HEK293 (cell line): Measurements from ENCODE around the gene MRPS6.

ENCODE experiments used
- CTCF ChIA-PET: fragments of 350-600 bp; formaldehyde crosslinking; extraction: SDS; loops from one replicate; lab custom pipeline; 2021; ENCODE audit warnings: antibody characterized with exemption; lab: Yijun Ruan, JAX
- POLR2A ChIA-PET: fragments of 300-600 bp; formaldehyde crosslinking; extraction: SDS; loops from one replicate; lab custom pipeline; 2020; ENCODE audit warnings: antibody characterized with exemption, inconsistent platforms; lab: Yijun Ruan, JAX
- H3K27ac ChIP-seq: fragments of 200-500 bp; sonication (Bioruptor generic); 2 replicates; pipeline ENCODE4 v1.5.1; 2014; ENCODE audit warnings: low read depth, low read length, control low read depth, inconsistent platforms; ENCODE audit errors: extremely low read depth
- H3K36me3 ChIP-seq, 2 experiments: fragments of 200-500 bp in 1 of 2; sonication (Bioruptor generic) in 1 of 2; 1 replicate in 1 of 2; 2 replicates in 1 of 2; pipeline ENCODE4 v1.5.1; 2014 to 2017; ENCODE audit warnings: inconsistent platforms in 2 of 2, low read length in 2 of 2; ENCODE audit not compliant: control insufficient read depth in 2 of 2, insufficient read depth in 1 of 2
- H3K4me1 ChIP-seq: fragments of 200-500 bp; sonication (Bioruptor generic); 2 replicates; pipeline ENCODE4 v1.5.1; 2014; ENCODE audit warnings: mild to moderate bottlenecking, low read length, inconsistent platforms; ENCODE audit not compliant: control insufficient read depth, insufficient read depth
- H3K4me3 ChIP-seq: 2 replicates; pipeline ENCODE4 v1.5.1; 2011; ENCODE audit warnings: low read depth, mild to moderate bottlenecking, control low read depth, low read length, moderate library complexity
- H3K9me3 ChIP-seq: fragments of 200-500 bp; sonication (Bioruptor generic); 2 replicates; pipeline ENCODE4 v1.5.1; 2014; ENCODE audit warnings: low read depth, low read length, inconsistent platforms; ENCODE audit not compliant: control insufficient read depth, insufficient read depth
- GLI2 ChIP-seq: fragments of 450-650 bp; formaldehyde crosslinking; IDR thresholded peaks from 2 replicates; pipeline ENCODE4; 2017; ENCODE audit warnings: missing biosample characterization, missing genetic modification characterization, low read depth, borderline replicate concordance
- GLIS1 ChIP-seq: fragments of 450-650 bp; formaldehyde crosslinking; IDR thresholded peaks from 2 replicates; pipeline ENCODE4 v1.5.1; 2016; ENCODE audit warnings: missing biosample characterization, missing genetic modification characterization
- INSM2 ChIP-seq: fragments of 450-650 bp; formaldehyde crosslinking; IDR thresholded peaks from 2 replicates; pipeline ENCODE4 v1.5.1; 2016; ENCODE audit warnings: missing biosample characterization, missing genetic modification characterization
- MZF1 ChIP-seq: fragments of 450-650 bp; formaldehyde crosslinking; IDR thresholded peaks from 2 replicates; pipeline ENCODE4 v1.5.1; 2017; ENCODE audit warnings: missing biosample characterization, missing genetic modification characterization, borderline replicate concordance
- PRDM6 ChIP-seq: fragments of 450-650 bp; formaldehyde crosslinking; IDR thresholded peaks from 2 replicates; pipeline ENCODE4 v1.5.1; 2017; ENCODE audit warnings: missing biosample characterization, missing genetic modification characterization
- ZBTB10 ChIP-seq: fragments of 450-650 bp; formaldehyde crosslinking; IDR thresholded peaks from 2 replicates; pipeline ENCODE4 v1.5.1; 2016; ENCODE audit warnings: missing biosample characterization, missing genetic modification characterization
- ZBTB20 ChIP-seq: fragments of 450-650 bp; formaldehyde crosslinking; IDR thresholded peaks from 2 replicates; pipeline ENCODE4 v1.5.1; 2016; ENCODE audit warnings: missing biosample characterization, missing genetic modification characterization
- ZNF132 ChIP-seq: fragments of 450-650 bp; formaldehyde crosslinking; IDR thresholded peaks from 2 replicates; pipeline ENCODE4 v1.5.1; 2017; ENCODE audit warnings: missing biosample characterization, missing genetic modification characterization, borderline replicate concordance
- ZNF23 ChIP-seq: fragments of 450-650 bp; formaldehyde crosslinking; IDR thresholded peaks from 2 replicates; pipeline ENCODE4 v1.5.1; 2016; ENCODE audit warnings: missing biosample characterization, missing genetic modification characterization, borderline replicate concordance
- ZNF248 ChIP-seq: fragments of 450-650 bp; formaldehyde crosslinking; IDR thresholded peaks from 2 replicates; pipeline ENCODE4 v1.5.1; 2017; ENCODE audit warnings: missing biosample characterization, missing genetic modification characterization
- ZNF302 ChIP-seq: fragments of 450-650 bp; formaldehyde crosslinking; IDR thresholded peaks from 2 replicates; pipeline ENCODE4 v1.5.1; 2016; ENCODE audit warnings: missing biosample characterization, missing genetic modification characterization, low read depth
- ZNF335 ChIP-seq: fragments of 450-650 bp; formaldehyde crosslinking; conservative IDR thresholded peaks from 2 replicates; pipeline ENCODE4 v1.5.1; 2016; ENCODE audit warnings: missing biosample characterization, missing genetic modification characterization
- ZNF416 ChIP-seq: fragments of 450-650 bp; formaldehyde crosslinking; IDR thresholded peaks from 2 replicates; pipeline ENCODE4 v1.5.1; 2016; ENCODE audit warnings: missing biosample characterization, missing genetic modification characterization
- ZNF501 ChIP-seq: fragments of 450-650 bp; formaldehyde crosslinking; IDR thresholded peaks from 2 replicates; pipeline ENCODE4 v1.5.1; 2016; ENCODE audit warnings: missing biosample characterization, missing genetic modification characterization
- ZNF521 ChIP-seq: fragments of 450-650 bp; formaldehyde crosslinking; IDR thresholded peaks from 2 replicates; pipeline ENCODE4 v1.5.1; 2017; ENCODE audit warnings: missing biosample characterization, mild to moderate bottlenecking, missing genetic modification characterization
- ZNF549 ChIP-seq: fragments of 450-650 bp; IDR thresholded peaks from 2 replicates; pipeline ENCODE4 v1.5.1; 2018; ENCODE audit warnings: missing biosample characterization, missing genetic modification characterization, mild to moderate bottlenecking, inconsistent platforms, moderate library complexity
- ZNF571 ChIP-seq: fragments of 450-650 bp; formaldehyde crosslinking; IDR thresholded peaks from 2 replicates; pipeline ENCODE4 v1.5.0; 2017; ENCODE audit warnings: missing biosample characterization, missing genetic modification characterization
- ZNF654 ChIP-seq: fragments of 450-650 bp; formaldehyde crosslinking; IDR thresholded peaks from 2 replicates; pipeline ENCODE4 v1.5.1; 2016; ENCODE audit warnings: low read depth, missing biosample characterization, missing genetic modification characterization
- ZNF785 ChIP-seq: fragments of 450-650 bp; formaldehyde crosslinking; IDR thresholded peaks from 2 replicates; pipeline ENCODE4 v1.5.1; 2016; ENCODE audit warnings: missing biosample characterization, missing genetic modification characterization
- TF ChIP-seq, protein P1 (sequence below): fragments of 450-650 bp; formaldehyde crosslinking; IDR thresholded peaks from 2 replicates; pipeline ENCODE4 v1.5.1; 2016; ENCODE audit warnings: missing biosample characterization, missing genetic modification characterization

The MRPS6 gene

DNA sequence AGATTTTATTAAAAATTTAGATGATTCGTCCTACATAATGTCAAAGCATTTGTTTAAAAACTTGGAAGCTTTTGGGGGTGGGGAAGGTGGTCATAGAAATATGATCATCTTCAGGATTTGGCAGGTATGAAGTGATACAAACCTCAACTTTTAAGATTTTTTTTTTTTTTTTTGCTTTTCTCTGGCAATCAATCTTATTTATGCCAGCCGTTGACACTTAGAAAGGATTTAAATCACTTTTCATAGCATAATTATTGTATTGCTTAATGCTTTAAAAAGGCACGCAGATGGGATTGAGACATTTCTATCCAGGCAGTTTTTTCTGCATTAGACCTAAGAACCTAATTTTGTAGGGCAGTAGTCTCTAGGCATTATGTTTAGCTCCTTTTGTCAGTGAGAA is 19.7 kb downstream of the MRPS6 start:
- peaks cover 23% of the 10 kb centered on the region for H3K4me1 ChIP-seq
- POLR2A ChIA-PET = interaction anchor here (0.7 to 1.7 kb wide), 2 partner anchors 20 to 389 kb away, joined by 5 read pairs; partner anchors contain the start of genes MRPS6 and SLC5A3
- CTCF ChIA-PET = interaction anchor here (0.6 to 3.7 kb wide), 10 partner anchors 9 to 1200 kb away, joined by 3 to 32 read pairs (median 4); no protein-coding TSS in a partner anchor

DNA sequence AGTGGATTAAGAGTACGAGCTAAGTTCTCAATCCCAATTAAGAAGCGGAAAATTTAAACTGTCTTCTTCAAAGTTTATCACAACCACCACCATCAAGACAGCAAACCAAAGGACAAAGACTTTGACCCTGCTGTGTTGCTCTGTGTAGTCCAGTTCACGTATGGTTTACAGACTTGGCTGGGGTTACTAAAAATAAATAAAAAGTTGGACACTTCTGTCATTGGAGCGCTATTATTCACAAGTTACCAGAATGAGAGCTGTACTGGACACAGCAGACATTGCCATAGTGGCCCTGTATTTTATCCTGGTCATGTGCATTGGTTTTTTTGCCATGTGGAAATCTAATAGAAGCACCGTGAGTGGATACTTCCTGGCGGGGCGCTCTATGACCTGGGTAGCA is 21.6 kb downstream of the MRPS6 start:
- Histone ChIP-seq H3K4me1 (peaks cover 23% of the 10 kb centered on the region), H3K4me3 (no peak overlapping the region), H3K36me3 (peaks cover 0 to 22% of the 10 kb centered on the region in 2 experiments; a peak in 1 of 3 replicates)
- TF ChIP-seq ZNF302 (tag by site-specific recombination) = no peak
- TF ChIP-seq MZF1 (tag by site-specific recombination) = no peak
- no peak for TF ChIP-seq ZBTB10 (tag by site-specific recombination)
- TF ChIP-seq ZNF23 (tag by site-specific recombination) = no peak
- no peak for TF ChIP-seq ZNF549 (tag by site-specific recombination)
- no peak for TF ChIP-seq GLIS1 (tag by site-specific recombination)
- TF ChIP-seq ZNF416 = no peak
- TF ChIP-seq ZNF654 (tag by site-specific recombination) = no peak
- TF ChIP-seq ZNF335 (tag by site-specific recombination) = no peak
- no peak for TF ChIP-seq ZNF521 (tag by site-specific recombination)
- no peak for TF ChIP-seq ZBTB20 (tag by site-specific recombination)
- no peak for TF ChIP-seq ZNF785
- TF ChIP-seq, protein P1, sequence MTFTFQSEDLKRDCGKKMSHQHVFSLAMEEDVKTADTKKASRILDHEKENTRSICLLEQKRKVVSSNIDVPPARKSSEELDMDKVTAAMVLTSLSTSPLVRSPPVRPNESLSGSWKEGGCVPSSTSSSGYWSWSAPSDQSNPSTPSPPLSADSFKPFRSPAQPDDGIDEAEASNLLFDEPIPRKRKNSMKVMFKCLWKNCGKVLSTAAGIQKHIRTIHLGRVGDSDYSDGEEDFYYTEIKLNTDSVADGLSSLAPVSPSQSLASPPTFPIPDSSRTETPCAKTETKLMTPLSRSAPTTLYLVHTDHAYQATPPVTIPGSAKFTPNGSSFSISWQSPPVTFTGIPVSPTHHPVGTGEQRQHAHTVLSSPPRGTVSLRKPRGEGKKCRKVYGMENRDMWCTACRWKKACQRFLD = no peak
- no peak for TF ChIP-seq INSM2 (tag by site-specific recombination)
- no peak for TF ChIP-seq ZNF501 (tag by site-specific recombination)
- TF ChIP-seq ZNF132 (tag by site-specific recombination) = no peak
- TF ChIP-seq, all 188 proteins: peak for 0
- Histone ChIP-seq H3K27ac (no peak overlapping the region), H3K9me3 (no peaks in the 10 kb centered on the region)
- ChIA-PET CTCF (interaction anchor here (0.7 to 1.2 kb wide), 3 partner anchors 34 to 200 kb away, joined by 4 read pairs; no protein-coding TSS in a partner anchor), POLR2A (no interaction called here)

More for the DNA sequence above, 19.7 kb downstream of the MRPS6 start:
- Histone ChIP-seq H3K4me3 (no peak overlapping the region), H3K36me3 (peaks cover 0 to 22% of the 10 kb centered on the region in 2 experiments; a peak in 1 of 3 replicates), H3K9me3 (no peaks in the 10 kb centered on the region), H3K27ac (no peak overlapping the region)
- TF ChIP-seq PRDM6 (tag by site-specific recombination) (peak; percentile 68), GLI2 (tag by site-specific recombination) (no peak), ZNF248 (tag by site-specific recombination) (no peak), ZNF571 (tag by site-specific recombination) (no peak)
